ENCODE measurements around the gene CYP26C1. TPM values are rescaled to one million over a fixed set of nuclear protein-coding genes. Genes with fewer than 3 reads are reported as not detected.

Gene CYP26C1
- total and polyA plus RNA-seq, 2 of the 13 experiments (the other 11 are each of a cell fraction or from before 2014, with no cell fraction given), result 0.02 TPM; not detected in 1

GRCh38 chr10:93061594-93062513, 1.3 kb downstream of the CYP26C1 start:
- H3K27me3 ChIP-seq (ENCODE audit: control insufficient read depth in 1 of 2, insufficient read depth in 2 of 2, low read length in 2 of 2), result 0 out of 5 replicates have a peak, but pooled peaks cover 0 to 6% of the 10 kb centered on the region in 2 experiments
- CTCF ChIA-PET (ENCODE audit: low intra/inter-chr PET ratio, low total read pairs), result no interaction called here
- DNase-seq (ENCODE audit: low spot score) (no peak), ATAC-seq (no peak), FAIRE-seq (no peak)
- no peak overlapping the region for H3K27ac ChIP-seq (ENCODE audit: extremely low read length, insufficient read depth, low read length)
- no peak overlapping the region for H3K4me2 ChIP-seq (ENCODE audit: low read depth, low read length)
- H4K20me1 ChIP-seq (ENCODE audit: insufficient read depth, low read length), result no peaks in the 10 kb centered on the region
- TF ChIP-seq ZNF687 (CRISPR knock-in tag; IDR thresholded peaks at IDR 0.05) (0 out of 2 replicates have a peak, but pooled peaks have one; percentile 9), EHMT2 (IDR thresholded peaks at IDR 0.05; ENCODE audit: borderline replicate concordance, low read depth, low read length) (no peak)
- H3K9me3 ChIP-seq (ENCODE audit: low read length), result no peaks in the 10 kb centered on the region
- POLR2A ChIA-PET, result no interaction called here
- no peaks in the 10 kb centered on the region for H3K4me1 ChIP-seq (ENCODE audit: insufficient read depth, low read length)
- intact Hi-C loops (cut with micrococcal nuclease; ENCODE audit: unreplicated experiment) (no loop called here), in situ Hi-C loops (cut with HindIII; ENCODE audit: extremely low pct_ligation_motif_present, low pct_unique_long_range_greater_than_20kb) (no loop called here)
- H3K9ac ChIP-seq (ENCODE audit: insufficient read depth, low read depth, low read length), result no peak overlapping the region
- H2AFZ ChIP-seq (ENCODE audit: low read length), result no peak overlapping the region
- no TSS peak for BruUV-seq (replicated peaks)
- WGBS (ENCODE audit: low lambda C conversion rate), result 95% methylated on average over 45 of the region's 57 CpGs
- H3K4me3 ChIP-seq (replicated peaks in 1 of 3; ENCODE audit: insufficient read depth in 1 of 3, low read depth in 2 of 3, low read length in 3 of 3), result no peak overlapping the region
- peaks cover 0 to 14% of the 10 kb centered on the region in 2 experiments; a peak in 2 of 5 replicates for H3K36me3 ChIP-seq (replicated peaks in 1 of 2; ENCODE audit: control insufficient read depth in 1 of 2, insufficient read depth in 2 of 2, low read length in 2 of 2)
- no peaks in the 10 kb centered on the region for H3K79me2 ChIP-seq (ENCODE audit: insufficient read depth, low read length)
